Choroid plexus epithelial cell (primary cell): ENCODE measurements around the gene DNAI7.

ENCODE experiments used
- DNase-seq: peaks from one replicate; pipeline ENCODE4 v3.0.0-alpha.2; 2010; ENCODE audit warnings: low read depth
- H3K4me3 ChIP-seq: 2 replicates; pipeline ENCODE4 v1.5.1; 2011; ENCODE audit warnings: low read depth, mild to moderate bottlenecking, control low read depth, low read length, moderate library complexity
- TF ChIP-seq, protein P1 (sequence below): conservative IDR thresholded peaks from 2 replicates; pipeline ENCODE4 v1.5.1; 2011; ENCODE audit warnings: low read depth, mild to moderate bottlenecking, control low read depth, inconsistent platforms, low read length, moderate library complexity

The DNAI7 gene

DNA sequence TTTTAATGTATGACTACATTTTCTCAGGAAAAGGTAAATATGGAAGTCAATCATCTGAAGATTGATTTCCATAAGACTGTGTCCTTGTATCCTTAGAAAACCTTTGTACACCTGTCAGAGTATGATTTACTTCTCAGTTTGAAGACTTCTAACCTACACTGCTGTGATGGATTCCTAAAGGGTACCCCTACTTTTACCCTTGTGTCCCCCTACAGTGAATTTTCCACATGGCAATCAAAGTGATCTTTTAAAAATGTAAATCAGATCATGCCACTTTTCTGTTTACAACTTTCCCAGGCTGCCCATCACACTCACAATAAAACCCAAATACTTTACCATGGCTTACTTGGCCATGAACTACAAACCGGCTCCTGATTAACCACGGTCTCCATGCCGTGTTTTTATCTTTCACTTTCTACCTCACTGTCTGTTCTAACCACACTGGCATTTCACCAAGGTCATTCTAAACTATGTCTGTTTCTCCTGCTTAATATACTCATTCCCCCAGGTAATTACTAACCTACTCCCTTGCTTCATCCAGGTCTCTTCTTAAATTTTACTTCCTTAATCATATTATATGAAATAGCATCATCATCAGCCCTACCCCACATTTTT lies 8.1 kb downstream of the DNAI7 start:
- DNase-seq = peak; percentile 76
- no peak overlapping the region for H3K4me3 ChIP-seq
- TF ChIP-seq, protein P1, sequence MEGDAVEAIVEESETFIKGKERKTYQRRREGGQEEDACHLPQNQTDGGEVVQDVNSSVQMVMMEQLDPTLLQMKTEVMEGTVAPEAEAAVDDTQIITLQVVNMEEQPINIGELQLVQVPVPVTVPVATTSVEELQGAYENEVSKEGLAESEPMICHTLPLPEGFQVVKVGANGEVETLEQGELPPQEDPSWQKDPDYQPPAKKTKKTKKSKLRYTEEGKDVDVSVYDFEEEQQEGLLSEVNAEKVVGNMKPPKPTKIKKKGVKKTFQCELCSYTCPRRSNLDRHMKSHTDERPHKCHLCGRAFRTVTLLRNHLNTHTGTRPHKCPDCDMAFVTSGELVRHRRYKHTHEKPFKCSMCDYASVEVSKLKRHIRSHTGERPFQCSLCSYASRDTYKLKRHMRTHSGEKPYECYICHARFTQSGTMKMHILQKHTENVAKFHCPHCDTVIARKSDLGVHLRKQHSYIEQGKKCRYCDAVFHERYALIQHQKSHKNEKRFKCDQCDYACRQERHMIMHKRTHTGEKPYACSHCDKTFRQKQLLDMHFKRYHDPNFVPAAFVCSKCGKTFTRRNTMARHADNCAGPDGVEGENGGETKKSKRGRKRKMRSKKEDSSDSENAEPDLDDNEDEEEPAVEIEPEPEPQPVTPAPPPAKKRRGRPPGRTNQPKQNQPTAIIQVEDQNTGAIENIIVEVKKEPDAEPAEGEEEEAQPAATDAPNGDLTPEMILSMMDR = no peak

DNA sequence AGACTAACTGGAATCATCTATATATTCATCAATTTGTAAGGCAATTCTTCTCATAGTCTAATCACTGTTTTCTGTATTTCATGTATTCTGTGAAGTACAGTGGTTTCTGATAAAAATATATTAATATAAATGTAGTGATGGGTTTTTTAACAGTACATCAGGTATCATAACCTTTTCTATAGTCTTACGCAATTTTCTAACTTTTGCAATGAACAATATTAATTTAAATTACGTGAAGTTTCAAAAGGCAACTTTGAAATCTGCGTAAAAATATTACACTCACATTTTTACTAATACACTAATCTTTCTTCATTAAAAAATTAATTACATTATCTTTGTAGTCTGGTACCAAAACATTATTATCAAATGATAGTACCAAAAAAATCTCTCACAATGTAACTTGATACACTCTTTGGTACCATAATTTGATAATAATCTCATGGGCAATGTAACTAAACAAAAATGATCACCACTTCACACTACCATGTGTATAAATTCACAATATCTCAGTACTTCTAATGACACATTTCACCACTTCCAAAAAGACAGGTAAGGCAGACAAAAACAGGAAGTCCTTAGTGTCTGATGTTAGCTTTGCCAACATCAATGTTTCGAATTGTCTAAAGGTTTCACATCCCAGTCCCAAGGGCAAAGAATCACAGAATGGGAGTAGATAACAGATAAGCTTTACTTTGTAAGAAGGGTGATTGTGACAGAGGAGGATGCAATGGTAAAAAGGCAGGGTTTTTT lies 8.7 kb downstream of the DNAI7 start:
- DNase-seq = no peak
- no peak overlapping the region for H3K4me3 ChIP-seq

DNA sequence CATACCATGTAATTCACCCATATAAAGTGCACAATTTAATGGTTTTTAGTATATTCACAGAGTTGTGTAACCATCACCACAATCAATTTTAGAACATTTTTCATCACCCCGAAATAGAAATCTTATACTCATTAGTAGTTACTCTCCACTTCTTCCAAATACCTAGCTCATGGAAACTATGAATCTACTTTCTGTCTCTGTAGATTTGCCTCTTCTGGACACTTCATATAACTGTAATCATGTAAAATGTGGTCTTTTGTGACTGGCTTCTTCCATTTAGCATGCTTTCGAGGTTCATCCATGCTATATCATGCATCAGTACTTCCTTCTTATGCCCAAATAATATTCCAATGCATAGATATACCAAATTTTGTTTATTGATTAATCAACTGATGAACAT lies 10.8 kb downstream of the DNAI7 start:
- no peak overlapping the region for H3K4me3 ChIP-seq
- DNase-seq = no peak
- TF ChIP-seq, protein P1 = no peak

More for the DNA sequence above, 8.7 kb downstream of the DNAI7 start:
- TF ChIP-seq, protein P1 = no peak

DNA sequence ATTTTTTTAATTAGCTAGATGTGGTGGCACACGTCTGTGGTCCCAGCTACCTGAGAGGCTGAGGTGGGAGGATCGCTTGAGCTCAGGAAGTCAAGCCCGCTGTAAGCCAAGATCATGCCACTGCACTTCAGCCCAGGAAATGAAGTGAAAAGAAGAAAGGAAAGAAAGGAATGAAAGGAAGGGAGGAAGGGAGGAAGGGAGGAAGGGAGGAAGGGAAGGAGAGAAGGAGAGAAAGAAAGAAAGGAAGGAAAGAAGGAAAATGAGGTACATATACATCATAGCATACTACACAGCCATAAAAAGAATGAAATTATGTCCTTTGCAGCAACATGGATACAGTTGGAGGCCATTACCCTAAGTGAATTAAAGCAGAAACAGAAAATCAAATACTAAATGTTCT lies 12.2 kb downstream of the DNAI7 start:
- H3K4me3 ChIP-seq = no peak overlapping the region
- DNase-seq = no peak
- TF ChIP-seq, protein P1 = no peak

DNA sequence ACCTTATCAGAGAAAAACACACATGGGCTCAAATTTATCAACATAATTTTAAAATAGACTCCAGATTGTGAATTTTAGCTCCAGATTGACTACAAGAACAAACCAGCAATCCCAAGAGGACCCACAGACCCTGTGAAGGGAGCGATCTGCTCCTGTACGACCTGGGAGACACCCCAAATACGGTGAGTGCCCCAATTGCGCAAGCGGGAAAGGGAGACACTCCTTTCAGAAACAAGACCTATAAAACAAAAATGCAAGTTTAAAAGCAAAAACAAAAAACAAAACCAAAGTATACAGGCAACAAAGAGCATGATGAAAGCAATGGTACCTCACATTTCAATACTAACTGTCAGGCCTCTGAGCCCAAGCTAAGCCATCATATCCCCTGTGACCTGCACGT lies 32.1 kb downstream of the DNAI7 start:
- no peak for DNase-seq
- H3K4me3 ChIP-seq = no peak overlapping the region
- TF ChIP-seq, protein P1 = no peak

DNA sequence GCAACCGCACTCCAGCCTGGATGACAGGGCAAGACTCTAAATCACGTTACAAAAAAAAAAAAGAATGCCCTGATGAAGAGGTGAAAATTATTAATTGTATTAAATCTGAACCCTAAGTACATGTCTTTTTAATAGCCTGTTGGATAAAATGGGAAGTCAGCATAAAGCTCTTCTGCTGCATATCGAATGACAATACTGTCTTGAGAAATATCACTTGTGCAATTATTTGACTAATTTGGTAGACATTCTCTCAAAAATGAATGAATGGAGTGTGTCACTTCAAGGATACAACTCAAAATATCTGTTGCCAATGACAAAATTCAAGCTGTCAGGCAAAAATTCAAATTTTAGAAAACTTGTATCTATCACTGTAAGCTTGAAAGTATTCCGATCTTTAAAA lies 38.9 kb downstream of the DNAI7 start:
- TF ChIP-seq, protein P1 = no peak
- DNase-seq = no peak
- H3K4me3 ChIP-seq = no peak overlapping the region
